Measurements from ENCODE around the gene TTC7B. TPM values are rescaled to one million over a fixed set of nuclear protein-coding genes. Genes with fewer than 3 reads are reported as not detected.

Gene TTC7B
- total RNA-seq, 1 donor from 2014 or later: 40.3 TPM

- TF ChIP-seq CTCF (IDR thresholded peaks at IDR 0.05): peak; percentile 75
- Mint-ChIP-seq H3K4me3 (ENCODE audit: unreplicated experiment) (peak overlapping the region; percentile 10), H3K36me3 (ENCODE audit: low read depth) (peaks cover 1% of the 10 kb centered on the region), H3K4me1 (ENCODE audit: low read depth) (peaks cover 18% of the 10 kb centered on the region), H3K27me3 (ENCODE audit: low read depth) (no peaks in the 10 kb centered on the region), H3K27ac (ENCODE audit: unreplicated experiment) (peak overlapping the region; percentile 71), H3K9me3 (ENCODE audit: low read depth) (no peaks in the 10 kb centered on the region)
- no peak for DNase-seq (ENCODE audit: low spot score)
Observed at GRCh38 chr14:90726656-90727055, 89.6 kb downstream of the TTC7B start.

- no peak for TF ChIP-seq CTCF (IDR thresholded peaks at IDR 0.05)
- peaks cover 23% of the 10 kb centered on the region for H3K4me1 Mint-ChIP-seq (ENCODE audit: low read depth)
- H3K36me3 Mint-ChIP-seq (ENCODE audit: low read depth): peaks cover 1% of the 10 kb centered on the region
- H3K4me3 Mint-ChIP-seq (ENCODE audit: unreplicated experiment): no peak overlapping the region
- no peaks in the 10 kb centered on the region for H3K27me3 Mint-ChIP-seq (ENCODE audit: low read depth)
- DNase-seq (ENCODE audit: low spot score): no peak
- H3K9me3 Mint-ChIP-seq (ENCODE audit: low read depth): no peaks in the 10 kb centered on the region
- H3K27ac Mint-ChIP-seq (ENCODE audit: unreplicated experiment): no peak overlapping the region
Observed at GRCh38 chr14:90724866-90725265, 91.4 kb downstream of the TTC7B start.

GRCh38 chr14:90722590-90722989, 93.6 kb downstream of the TTC7B start:
- no peak for DNase-seq (ENCODE audit: low spot score)
- Mint-ChIP-seq H3K27ac (ENCODE audit: unreplicated experiment) (no peak overlapping the region), H3K27me3 (ENCODE audit: low read depth) (no peaks in the 10 kb centered on the region), H3K9me3 (ENCODE audit: low read depth) (no peaks in the 10 kb centered on the region), H3K4me1 (ENCODE audit: low read depth) (peaks cover 23% of the 10 kb centered on the region), H3K4me3 (ENCODE audit: unreplicated experiment) (no peak overlapping the region), H3K36me3 (ENCODE audit: low read depth) (peaks cover 1% of the 10 kb centered on the region)
- TF ChIP-seq CTCF (IDR thresholded peaks at IDR 0.05): no peak

- no peak for DNase-seq (ENCODE audit: low spot score)
- peaks cover 1% of the 10 kb centered on the region for H3K36me3 Mint-ChIP-seq (ENCODE audit: low read depth)
Observed at GRCh38 chr14:90721619-90722305, 94.5 kb downstream of the TTC7B start.

GRCh38 chr14:90720832-90721231, 95.4 kb downstream of the TTC7B start:
- Mint-ChIP-seq H3K27me3 (ENCODE audit: low read depth) (no peaks in the 10 kb centered on the region), H3K36me3 (ENCODE audit: low read depth) (peaks cover 1% of the 10 kb centered on the region), H3K27ac (ENCODE audit: unreplicated experiment) (no peak overlapping the region), H3K4me1 (ENCODE audit: low read depth) (peaks cover 23% of the 10 kb centered on the region), H3K4me3 (ENCODE audit: unreplicated experiment) (no peak overlapping the region), H3K9me3 (ENCODE audit: low read depth) (no peaks in the 10 kb centered on the region)
- no peak for TF ChIP-seq CTCF (IDR thresholded peaks at IDR 0.05)
- no peak for DNase-seq (ENCODE audit: low spot score)

More at GRCh38 chr14:90721619-90722305, 94.5 kb downstream of the TTC7B start:
- no peak overlapping the region for H3K4me3 Mint-ChIP-seq (ENCODE audit: unreplicated experiment)
- H3K27me3 Mint-ChIP-seq (ENCODE audit: low read depth): no peaks in the 10 kb centered on the region
- H3K4me1 Mint-ChIP-seq (ENCODE audit: low read depth): peaks cover 26% of the 10 kb centered on the region
- H3K9me3 Mint-ChIP-seq (ENCODE audit: low read depth): no peaks in the 10 kb centered on the region
- no peak for TF ChIP-seq CTCF (IDR thresholded peaks at IDR 0.05)
- no peak overlapping the region for H3K27ac Mint-ChIP-seq (ENCODE audit: unreplicated experiment)
